Gastroesophageal sphincter (tissue), 4 donors: ENCODE measurements around the gene ZNF497. TPM values are rescaled to one million over a fixed set of nuclear protein-coding genes. Genes with fewer than 3 reads are reported as not detected.
"Not testable (repeated sequence)": the region's sequence is repeated elsewhere in the genome, so short reads cannot be mapped to it uniquely, and the experiment has no call there.

Source experiments
- ATAC-seq: fragments of 150-250 bp; one replicate; pipeline ENCODE4 v1.9.1; 2016; ENCODE audit warnings: mild to moderate bottlenecking, moderate library complexity
- H3K27ac ChIP-seq, 4 donors: fragments of 200-600 bp; sonication (generic) in 3 of 4; 1 replicate in 3 of 4; 2 replicates in 1 of 4; pipeline ENCODE4 v1.5.1; 2016 to 2019
- H3K27me3 ChIP-seq: fragments of 200-600 bp; sonication (generic); one replicate; pipeline ENCODE4 v1.5.1; 2019
- H3K36me3 ChIP-seq, 2 donors: fragments of 200-600 bp; sonication (generic); one replicate each; pipeline ENCODE4 v1.5.1; 2019; ENCODE audit warnings: control low read depth in 1 of 2
- H3K4me1 ChIP-seq, 3 donors: fragments of 200-600 bp; sonication (generic); 1 replicate in 2 of 3; 2 replicates in 1 of 3; pipeline ENCODE4 v1.5.1; 2016 to 2019; ENCODE audit warnings: control low read depth in 2 of 3
- H3K4me3 ChIP-seq, 2 donors: fragments of 200-600 bp; sonication (generic); one replicate each; pipeline ENCODE4 v1.5.1; 2019; ENCODE audit warnings: mild to moderate bottlenecking in 1 of 2, moderate library complexity in 1 of 2
- H3K9me3 ChIP-seq, 3 donors: fragments of 200-600 bp; sonication (generic); one replicate each; pipeline ENCODE4 v1.5.1; 2017 to 2019; ENCODE audit warnings: control low read depth in 2 of 3
- CTCF ChIP-seq, 4 experiments: fragments of 200-600 bp in 2 of 4; fragments of 450-650 bp in 2 of 4; sonication (generic) in 1 of 4; IDR thresholded peaks; one replicate each; pipeline ENCODE4 v1.5.1; 2017 to 2019; ENCODE audit warnings: antibody characterized with exemption in 4 of 4, mild to moderate bottlenecking in 2 of 4, moderate library complexity in 2 of 4
- EP300 ChIP-seq: sonication (generic); formaldehyde crosslinking; IDR thresholded peaks from one replicate; pipeline ENCODE4 v1.6.1; 2017; ENCODE audit warnings: antibody characterized with exemption, mild to moderate bottlenecking
- POLR2A ChIP-seq, 2 donors: fragments of 450-650 bp; IDR thresholded peaks; one replicate each; pipeline ENCODE4 v1.6.1; 2017; ENCODE audit warnings: antibody characterized with exemption in 2 of 2, mild to moderate bottlenecking in 2 of 2, moderate library complexity in 1 of 2
- POLR2AphosphoS5 ChIP-seq: sonication (generic); formaldehyde crosslinking; IDR thresholded peaks from one replicate; pipeline ENCODE4 v1.6.1; 2017; ENCODE audit warnings: antibody characterized with exemption
- WGBS, 2 donors: methylation state at CpG; one replicate each; pipeline ENCODE4 v1.1.5; 2018; ENCODE audit warnings: low coverage in 1 of 2; 5-methylcytosine and 5-hydroxymethylcytosine counted together
- total RNA-seq, 4 donors: library from RNA; depleted of rRNA; stranded (reverse); fragments of >200 nt; gene quantifications; one replicate each; pipeline ENCODE4 v1.1.0, GENCODE V29; 2016

Gene ZNF497
- total RNA-seq, 4 donors from 2014 or later, result 0.77 to 2.2 (median 1.6) TPM

- Histone ChIP-seq H3K9me3 (no peaks in the 10 kb centered on the region), H3K27ac (peak overlapping the region in 3 of 4 donors; percentile 88 to 89 (median 89)), H3K4me3 (peak overlapping the region in 1 of 2 donors; percentile 95), H3K27me3 (no peaks in the 10 kb centered on the region), H3K4me1 (peaks cover 0 to 29% (median 14%) of the 10 kb centered on the region in 3 donors), H3K36me3 (no peaks in the 10 kb centered on the region)
- 72% methylated on average over 7 of the region's 10 CpGs; no CpG with 5 or more reads in 1 of the 2 donors for WGBS, 2 donors
- ATAC-seq, result no peak
- no peak for TF ChIP-seq POLR2A (IDR thresholded peaks at IDR 0.05)
- peak in 2 of 4 experiments; percentile 27 to 34 for TF ChIP-seq CTCF (IDR thresholded peaks at IDR 0.05)
These were observed 44.5 kb upstream of the ZNF497 start for GRCh38 chr19:58406818-58407657.

- H3K27me3 ChIP-seq, H3K36me3 ChIP-seq, H3K9me3 ChIP-seq, ATAC-seq, H3K27ac ChIP-seq, H3K4me3 ChIP-seq: not testable (repeated sequence)
- WGBS, 2 donors, result 45 to 94% methylated on average over 2 of the region's 5 CpGs
- H3K4me1 ChIP-seq, result peaks cover 0 to 38% (median 14%) of the 10 kb centered on the region in 3 donors
These were observed 41.4 kb upstream of the ZNF497 start for GRCh38 chr19:58403920-58404478.

GRCh38 chr19:58401840-58402421 lies 39.4 kb upstream of the ZNF497 start:
- TF ChIP-seq EP300, result no peak
- TF ChIP-seq CTCF (IDR thresholded peaks at IDR 0.05), result peak in 1 of 4 experiments; percentile 13
- TF ChIP-seq POLR2A (IDR thresholded peaks at IDR 0.05), result no peak
- no peak for TF ChIP-seq POLR2AphosphoS5
- ATAC-seq, result no peak
- H3K27me3 ChIP-seq, result peaks cover 19% of the 10 kb centered on the region
- no peaks in the 10 kb centered on the region for H3K9me3 ChIP-seq
- WGBS, 2 donors, result 29 to 30% methylated on average over 4 to 13 of the region's 23 CpGs
- H3K36me3 ChIP-seq, result no peaks in the 10 kb centered on the region
- H3K27ac ChIP-seq, result peak overlapping the region in 3 of 4 donors; percentile 66 to 82 (median 73)
- H3K4me3 ChIP-seq, result peak overlapping the region; percentile 34 to 56
- H3K4me1 ChIP-seq, result peaks cover 0 to 28% (median 8%) of the 10 kb centered on the region in 3 donors

GRCh38 chr19:58400916-58401839 lies 38.6 kb upstream of the ZNF497 start:
- Histone ChIP-seq H3K9me3 (no peaks in the 10 kb centered on the region), H3K27me3 (peaks cover 25% of the 10 kb centered on the region), H3K27ac (peak overlapping the region in 3 of 4 donors; percentile 66 to 82 (median 73)), H3K4me1 (peaks cover 0 to 32% (median 8%) of the 10 kb centered on the region in 3 donors), H3K4me3 (peak overlapping the region; percentile 34 to 56), H3K36me3 (no peaks in the 10 kb centered on the region)
- WGBS, 2 donors, result 0% methylated on average over 19 of the region's 80 CpGs; no CpG with 5 or more reads in 1 of the 2 donors
- ATAC-seq, result peak; percentile 100
- TF ChIP-seq CTCF (IDR thresholded peaks at IDR 0.05) (peak in 1 of 4 experiments; percentile 22), POLR2AphosphoS5 (peak; percentile 58), POLR2A (IDR thresholded peaks at IDR 0.05) (peak in 1 of 2 donors; percentile 44), EP300 (no peak)
